Caco-2 (cell line): Measurements from ENCODE around the gene TFAM. TPM values are rescaled to one million over a fixed set of nuclear protein-coding genes. Genes with fewer than 3 reads are reported as not detected.

Experiments
- BruUV-seq: library from RNA; stranded (reverse); fragments of 400-500 nt; replicated peaks from 2 replicates; lab custom pipeline; 2021; lab: Mats Ljungman, UMichigan
- CTCF ChIA-PET: fragments of 300-600 bp; sonication (Branson Sonifier 250); formaldehyde crosslinking; loops from one replicate; lab custom pipeline; 2022; ENCODE audit warnings: antibody characterized with exemption; lab: Charles Lee
- POLR2A ChIA-PET: fragments of 300-600 bp; sonication (Branson Sonifier 250); formaldehyde crosslinking; loops from one replicate; lab custom pipeline; 2022; ENCODE audit warnings: antibody characterized with exemption; lab: Charles Lee
- DNase-seq, 2 experiments: peaks; one replicate each; pipeline versions ENCODE4 v3.0.0 to v3.0.0-alpha.2; 2020 to 2022
- H3K27me3 ChIP-seq: replicated peaks from 2 replicates; pipeline ENCODE4 v1.6.0; 2011; ENCODE audit warnings: low read length; ENCODE audit not compliant: control insufficient read depth, insufficient read depth
- H3K36me3 ChIP-seq: 2 replicates; pipeline ENCODE4 v1.5.1; 2011; ENCODE audit warnings: low read length; ENCODE audit not compliant: control insufficient read depth, insufficient read depth
- H3K4me1 ChIP-seq: fragments of 250-450 bp; sonication (Bioruptor Pico); 2 replicates; pipeline ENCODE4 v1.5.1; 2020; ENCODE audit warnings: mild to moderate bottlenecking
- H3K4me3 ChIP-seq: 2 replicates; pipeline ENCODE4 v1.5.1; 2011; ENCODE audit warnings: low read depth, mild to moderate bottlenecking, control low read depth, low read length
- H3K9me3 ChIP-seq: fragments of 250-450 bp; sonication (Bioruptor Pico); 2 replicates; pipeline ENCODE4 v1.5.1; 2020; ENCODE audit warnings: mild to moderate bottlenecking, moderate library complexity
- H3K27ac Mint-ChIP-seq: one replicate; pipeline ENCODE4 v1.8.0; 2022; ENCODE audit warnings: mixed read lengths; ENCODE audit not compliant: unreplicated experiment
- H3K27me3 Mint-ChIP-seq: one replicate; pipeline ENCODE4 v1.8.0; 2022; ENCODE audit warnings: mixed read lengths; ENCODE audit not compliant: insufficient read depth, unreplicated experiment
- H3K36me3 Mint-ChIP-seq: one replicate; pipeline ENCODE4 v1.8.0; 2022; ENCODE audit warnings: mild to moderate bottlenecking, mixed read lengths; ENCODE audit not compliant: insufficient read depth, unreplicated experiment
- H3K4me1 Mint-ChIP-seq: one replicate; pipeline ENCODE4 v1.8.0; 2022; ENCODE audit warnings: low read depth, mixed read lengths; ENCODE audit not compliant: unreplicated experiment
- H3K4me3 Mint-ChIP-seq: one replicate; pipeline ENCODE4 v1.8.0; 2022; ENCODE audit warnings: mild to moderate bottlenecking, moderate library complexity, mixed read lengths; ENCODE audit not compliant: unreplicated experiment
- H3K9me3 Mint-ChIP-seq: one replicate; pipeline ENCODE4 v1.8.0; 2022; ENCODE audit warnings: mixed read lengths; ENCODE audit not compliant: unreplicated experiment
- CTCF ChIP-seq, 2 experiments: fragments of 200-600 bp in 1 of 2; IDR thresholded peaks; 1 replicate in 1 of 2; 2 replicates in 1 of 2; pipeline versions ENCODE4 v1.5.1 to v1.8.0; 2011 to 2022; ENCODE audit warnings: antibody characterized with exemption in 1 of 2, control low read depth in 1 of 2, inconsistent platforms in 1 of 2, low read depth in 1 of 2, low read length in 1 of 2, mild to moderate bottlenecking in 1 of 2, moderate library complexity in 1 of 2; ENCODE audit not compliant: insufficient read depth in 1 of 2, severe bottlenecking in 1 of 2, unreplicated experiment in 1 of 2
- intact Hi-C: fragments of 100-400 bp; cut with micrococcal nuclease; formaldehyde crosslinking; loops from one replicate; pipeline ENCODE4 v1.10.0; 2022; ENCODE audit not compliant: unreplicated experiment
- total RNA-seq: library from RNA; stranded (reverse); gene quantifications from 2 replicates; pipeline ENCODE4 v1.2.3, GENCODE V29; 2022

Gene TFAM
- total RNA-seq, 1 experiment from 2014 or later = 228 TPM

GRCh38 chr10:58385784-58386112, 538 bp downstream of the TFAM start:
- peaks cover 9% of the 10 kb centered on the region for H3K4me1 Mint-ChIP-seq
- H3K36me3 Mint-ChIP-seq = peaks cover 53% of the 10 kb centered on the region
- Histone ChIP-seq H3K4me1 (no peaks in the 10 kb centered on the region; the same call in 1 of the 2 replicates), H3K9me3 (no peaks in the 10 kb centered on the region), H3K4me3 (peak overlapping the region; percentile 83), H3K36me3 (peaks cover 9% of the 10 kb centered on the region; the same call in 1 of the 2 replicates), H3K27me3 (no peaks in the 10 kb centered on the region)
- peak overlapping the region; percentile 80 for H3K27ac Mint-ChIP-seq
- intact Hi-C loops = loop anchor here (1.0 kb wide), 6 partner anchors 51 to 208 kb away; partner anchors contain the start of gene CISD1
- TSS peak; percentile 43 for BruUV-seq
- peak overlapping the region; percentile 87 for H3K4me3 Mint-ChIP-seq
- no peaks in the 10 kb centered on the region for H3K9me3 Mint-ChIP-seq
- no peak for TF ChIP-seq CTCF (IDR thresholded peaks at IDR 0.05; ENCODE audit: insufficient read depth in 1 of 2, low read depth in 1 of 2, low read length in 1 of 2, severe bottlenecking in 1 of 2, unreplicated experiment in 1 of 2)
- no peaks in the 10 kb centered on the region for H3K27me3 Mint-ChIP-seq
- CTCF ChIA-PET = interaction anchor here (0.6 to 2.5 kb wide), 8 partner anchors 7 to 213 kb away, joined by 3 to 24 read pairs (median 4); no protein-coding TSS in a partner anchor
- POLR2A ChIA-PET = interaction anchor here (0.6 to 1.0 kb wide), 3 partner anchors 27 to 80 kb away, joined by 3 to 5 read pairs (median 4); no protein-coding TSS in a partner anchor
- DNase-seq = peak; percentile 74 to 75

- peaks cover 80% of the 10 kb centered on the region for H3K36me3 Mint-ChIP-seq
- peaks cover 10% of the 10 kb centered on the region; the same call in 1 of the 2 replicates for H3K36me3 ChIP-seq
Observed at GRCh38 chr10:58389024-58389423, 3.8 kb downstream of the TFAM start.

GRCh38 chr10:58393317-58393716, 8.1 kb downstream of the TFAM start:
- Mint-ChIP-seq H3K36me3 (peaks cover 96% of the 10 kb centered on the region), H3K4me1 (peaks cover 9% of the 10 kb centered on the region), H3K27ac (no peak overlapping the region), H3K27me3 (no peaks in the 10 kb centered on the region), H3K4me3 (no peak overlapping the region), H3K9me3 (no peaks in the 10 kb centered on the region)
- Histone ChIP-seq H3K4me3 (no peak overlapping the region), H3K27me3 (no peaks in the 10 kb centered on the region), H3K4me1 (no peaks in the 10 kb centered on the region), H3K36me3 (peaks cover 10% of the 10 kb centered on the region), H3K9me3 (no peaks in the 10 kb centered on the region)
- BruUV-seq = no TSS peak
- DNase-seq = no peak
- ChIA-PET POLR2A (no interaction called here), CTCF (interaction anchor here (0.8 kb wide), 1 partner anchor 8 kb away, joined by 3 read pairs; the partner anchor contains the start of gene TFAM)
- no peak for TF ChIP-seq CTCF (IDR thresholded peaks at IDR 0.05; ENCODE audit: insufficient read depth in 1 of 2, low read depth in 1 of 2, low read length in 1 of 2, severe bottlenecking in 1 of 2, unreplicated experiment in 1 of 2)
- intact Hi-C loops = no loop called here

More at GRCh38 chr10:58389024-58389423, 3.8 kb downstream of the TFAM start:
- Mint-ChIP-seq H3K4me3 (no peak overlapping the region), H3K27ac (no peak overlapping the region), H3K9me3 (no peaks in the 10 kb centered on the region), H3K4me1 (peaks cover 9% of the 10 kb centered on the region), H3K27me3 (no peaks in the 10 kb centered on the region)
- Histone ChIP-seq H3K9me3 (no peaks in the 10 kb centered on the region), H3K4me1 (no peaks in the 10 kb centered on the region; the same call in 1 of the 2 replicates), H3K27me3 (no peaks in the 10 kb centered on the region), H3K4me3 (no peak overlapping the region)
- no peak for DNase-seq
- ChIA-PET POLR2A (no interaction called here), CTCF (no interaction called here)
- intact Hi-C loops = no loop called here
- no TSS peak for BruUV-seq
- TF ChIP-seq CTCF (IDR thresholded peaks at IDR 0.05; ENCODE audit: insufficient read depth in 1 of 2, low read depth in 1 of 2, low read length in 1 of 2, severe bottlenecking in 1 of 2, unreplicated experiment in 1 of 2) = no peak
